Amniotic stem cell (primary cell): ENCODE results near the gene CLDN6.

Experiments
- DNase-seq: peaks from one replicate; lab custom pipeline; 2025; lab: John Stamatoyannopoulos, UW

Gene CLDN6

DNA sequence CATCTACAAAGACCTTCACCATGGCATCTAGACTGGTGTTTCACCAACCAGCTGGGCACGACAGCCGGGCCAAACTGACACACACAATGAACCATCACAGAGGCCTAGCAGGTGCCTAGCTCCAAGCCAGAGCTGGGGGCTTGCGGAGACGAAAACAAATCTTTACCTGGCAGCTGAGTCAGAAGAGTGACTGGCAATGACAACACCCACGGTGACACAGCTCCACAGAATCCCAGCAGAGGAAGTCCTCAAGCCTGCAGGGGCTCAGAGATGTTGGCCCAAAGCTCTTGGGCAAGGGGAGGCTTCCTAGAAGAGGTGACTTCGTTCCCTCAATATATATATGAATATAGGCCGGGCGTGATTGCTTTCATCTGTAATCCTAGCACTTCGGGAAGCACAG, 33.5 kb upstream of the CLDN6 start:
- no peak for DNase-seq

DNA sequence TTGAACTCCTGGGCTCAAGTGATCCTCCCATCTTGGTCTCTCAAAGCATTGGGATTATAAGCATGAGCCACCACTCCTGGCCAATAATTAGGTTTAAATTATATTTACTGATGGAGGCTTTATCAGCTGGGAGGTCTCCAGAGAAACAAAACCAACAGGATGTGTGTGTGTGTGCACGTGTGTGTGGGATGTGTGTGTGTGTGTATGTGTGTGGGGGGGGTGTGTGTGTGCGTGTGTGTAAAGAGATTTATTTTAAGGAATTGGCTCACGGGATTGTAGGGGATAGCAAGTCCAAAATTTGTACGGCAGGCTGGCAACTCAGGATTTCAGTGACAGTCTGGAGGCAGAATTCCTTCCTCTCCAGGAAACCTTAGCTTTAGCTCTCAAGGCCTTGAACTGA, 33.0 kb upstream of the CLDN6 start:
- no peak for DNase-seq

DNA sequence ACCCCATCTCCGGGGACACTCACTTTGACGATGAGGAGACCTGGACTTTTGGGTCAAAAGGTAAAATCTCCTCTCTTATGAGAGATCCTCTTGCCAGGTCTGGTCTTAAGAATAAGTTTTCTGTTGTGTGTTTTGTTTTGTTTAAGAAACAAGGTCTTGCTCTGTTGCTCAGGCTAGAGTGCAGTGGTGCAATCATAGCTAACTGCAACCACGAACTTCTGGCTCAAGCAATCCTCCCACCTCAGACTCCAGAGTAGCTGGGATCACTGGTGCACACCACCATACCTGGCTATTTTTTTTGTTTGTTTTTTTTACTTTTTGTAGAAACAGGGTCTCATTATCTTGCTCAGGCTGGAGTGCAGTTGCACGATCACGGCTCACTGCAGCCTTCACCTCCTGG, 32.5 kb upstream of the CLDN6 start:
- DNase-seq = no peak

DNA sequence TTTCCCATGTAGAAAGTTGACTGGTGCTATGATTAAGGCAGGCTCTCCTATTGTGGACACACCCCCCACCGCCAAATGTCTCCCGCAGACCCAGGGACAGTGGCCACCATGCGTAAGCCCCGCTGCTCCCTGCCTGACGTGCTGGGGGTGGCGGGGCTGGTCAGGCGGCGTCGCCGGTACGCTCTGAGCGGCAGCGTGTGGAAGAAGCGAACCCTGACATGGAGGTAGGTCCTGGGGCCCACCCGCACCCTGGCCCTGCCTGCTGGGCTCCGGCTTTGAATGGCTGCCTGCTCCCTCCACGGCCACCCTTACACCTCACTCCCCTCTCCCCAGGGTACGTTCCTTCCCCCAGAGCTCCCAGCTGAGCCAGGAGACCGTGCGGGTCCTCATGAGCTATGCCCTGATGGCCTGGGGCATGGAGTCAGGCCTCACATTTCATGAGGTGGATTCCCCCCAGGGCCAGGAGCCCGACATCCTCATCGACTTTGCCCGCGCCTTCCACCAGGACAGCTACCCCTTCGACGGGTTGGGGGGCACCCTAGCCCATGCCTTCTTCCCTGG, 32.0 kb upstream of the CLDN6 start:
- DNase-seq = no peak

DNA sequence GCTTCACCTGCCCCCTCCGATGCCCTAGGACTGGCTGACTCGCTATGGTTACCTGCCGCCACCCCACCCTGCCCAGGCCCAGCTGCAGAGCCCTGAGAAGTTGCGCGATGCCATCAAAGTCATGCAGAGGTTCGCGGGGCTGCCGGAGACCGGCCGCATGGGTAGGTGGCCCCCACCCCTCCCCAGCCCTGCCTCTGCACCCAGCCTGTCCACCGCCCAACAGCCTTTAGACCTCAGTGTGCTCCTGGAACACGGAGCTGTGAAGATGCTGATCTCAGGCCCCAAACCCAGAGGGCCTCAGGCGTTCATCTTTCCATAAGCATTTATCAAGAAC, 29.4 kb upstream of the CLDN6 start:
- no peak for DNase-seq

DNA sequence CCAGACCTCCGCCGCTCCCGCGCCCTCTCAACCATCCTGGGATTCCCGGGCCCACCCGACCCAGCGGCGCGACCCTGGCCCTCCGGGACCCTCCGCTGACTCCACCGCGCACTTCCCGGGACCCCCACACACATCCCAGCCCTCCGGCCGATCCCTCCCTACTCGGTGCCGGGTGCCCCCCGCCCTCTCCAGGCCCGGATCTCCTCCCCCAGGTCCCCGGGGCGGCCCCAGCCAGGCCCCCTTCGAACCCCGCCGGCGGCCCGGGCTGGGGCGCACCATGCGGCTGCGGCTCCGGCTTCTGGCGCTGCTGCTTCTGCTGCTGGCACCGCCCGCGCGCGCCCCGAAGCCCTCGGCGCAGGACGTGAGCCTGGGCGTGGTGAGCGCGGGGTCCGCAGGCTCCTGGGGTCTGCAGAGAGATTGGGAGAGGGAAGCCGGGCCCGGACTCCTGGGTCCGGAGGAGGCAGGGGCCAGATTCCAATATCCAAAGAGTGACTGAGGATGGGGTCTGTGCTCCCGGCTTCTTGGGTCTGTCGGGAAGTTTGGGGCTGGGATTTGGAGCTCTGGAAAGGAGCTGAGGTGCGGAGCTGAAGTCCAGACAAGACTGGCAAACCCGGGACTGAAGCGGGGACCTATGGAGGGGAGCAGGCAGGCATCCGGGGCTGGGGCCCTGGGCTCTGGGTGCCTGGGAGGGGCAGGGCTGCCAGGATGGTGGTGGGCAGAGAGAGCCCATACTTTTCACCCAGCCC, 28.8 kb upstream of the CLDN6 start:
- no peak for DNase-seq

DNA sequence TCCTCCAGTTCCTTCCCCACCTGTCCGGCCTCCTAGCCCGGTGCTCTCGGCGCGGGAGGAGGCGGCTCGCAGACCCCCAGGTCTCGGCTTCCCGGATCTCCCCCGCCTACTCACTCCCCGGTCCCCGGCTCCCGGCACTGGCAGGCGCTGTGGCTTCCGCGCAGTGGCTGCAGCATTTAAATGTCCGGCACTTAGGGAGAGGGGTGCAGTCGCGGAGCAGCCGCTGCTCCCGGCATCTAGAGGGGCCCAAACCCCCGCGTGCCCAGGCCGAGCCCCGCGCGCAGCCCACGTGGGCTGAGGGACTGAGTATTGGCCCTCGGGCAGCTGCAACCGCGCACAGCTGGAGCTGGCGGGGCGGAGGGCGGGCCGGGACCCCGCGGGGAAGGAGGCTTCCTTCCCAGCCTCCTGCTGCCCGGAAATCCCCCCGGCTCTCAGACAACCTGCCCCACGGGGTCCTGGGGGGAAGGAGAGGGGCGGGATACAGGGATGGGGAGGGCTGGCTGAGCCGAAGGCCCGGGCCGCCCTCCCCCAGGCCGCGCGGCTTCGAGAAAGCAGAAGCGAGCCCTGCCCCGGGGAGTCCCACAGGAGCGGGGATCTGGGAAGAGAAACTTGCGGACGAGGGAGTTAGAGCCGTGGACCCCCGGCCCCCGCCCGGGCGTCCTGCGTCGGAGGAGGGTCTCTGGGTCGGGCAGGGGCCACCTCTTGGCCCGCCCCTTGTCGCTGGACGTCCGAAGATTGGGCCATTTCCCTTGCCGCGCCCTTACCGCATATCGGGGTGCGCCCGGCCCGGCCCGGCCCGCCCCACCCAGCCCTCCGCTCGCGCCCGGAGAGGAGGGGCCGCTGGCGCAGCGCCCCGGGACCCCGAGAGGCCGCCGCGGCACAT, 28.0 kb upstream of the CLDN6 start, which contains the start of gene MMP25:
TSS of gene MMP25 (plus strand) at position 804 of the 883 bp plus-strand sequence. CDS start 357 bp downstream, outside the sequence.
- no peak for DNase-seq

DNA sequence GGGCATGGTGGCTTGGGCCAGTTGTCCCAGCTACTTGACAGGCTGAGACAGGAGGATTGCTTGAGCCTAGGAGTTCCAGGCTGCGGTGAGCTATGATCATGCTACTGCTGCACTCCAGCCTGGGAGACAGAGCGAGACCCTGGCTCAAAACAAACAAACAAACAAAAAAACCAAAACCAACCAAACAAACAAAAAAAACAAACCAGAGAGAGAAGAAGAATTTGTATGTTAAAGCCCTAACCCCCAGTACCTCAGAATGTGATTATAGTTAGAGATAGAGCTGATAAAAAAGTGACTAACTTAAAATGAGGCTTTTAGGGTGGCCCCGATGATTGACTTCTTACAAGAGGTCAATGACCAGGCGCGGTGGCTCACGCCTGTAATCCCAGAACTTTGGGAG, 26.7 kb upstream of the CLDN6 start:
- no peak for DNase-seq

DNA sequence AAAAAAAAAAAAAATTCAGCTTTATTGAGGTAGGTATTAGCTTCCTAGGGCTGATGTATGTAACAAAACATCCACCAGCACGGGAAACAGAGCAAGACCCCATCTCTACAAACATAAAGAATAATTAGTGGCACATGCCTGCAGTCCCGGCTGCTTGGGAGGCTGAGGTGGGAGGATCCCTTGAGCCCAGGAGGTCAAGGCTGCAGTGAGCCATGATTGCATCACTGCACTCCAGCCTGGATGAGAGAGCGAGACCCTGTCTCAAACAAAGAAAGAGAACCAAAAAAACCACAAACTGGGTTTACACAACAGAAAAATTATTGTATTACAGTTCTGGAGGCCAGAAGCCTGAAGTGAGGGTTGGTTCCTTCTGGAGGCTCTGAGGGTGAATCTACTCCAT, 24.4 kb upstream of the CLDN6 start:
- no peak for DNase-seq

DNA sequence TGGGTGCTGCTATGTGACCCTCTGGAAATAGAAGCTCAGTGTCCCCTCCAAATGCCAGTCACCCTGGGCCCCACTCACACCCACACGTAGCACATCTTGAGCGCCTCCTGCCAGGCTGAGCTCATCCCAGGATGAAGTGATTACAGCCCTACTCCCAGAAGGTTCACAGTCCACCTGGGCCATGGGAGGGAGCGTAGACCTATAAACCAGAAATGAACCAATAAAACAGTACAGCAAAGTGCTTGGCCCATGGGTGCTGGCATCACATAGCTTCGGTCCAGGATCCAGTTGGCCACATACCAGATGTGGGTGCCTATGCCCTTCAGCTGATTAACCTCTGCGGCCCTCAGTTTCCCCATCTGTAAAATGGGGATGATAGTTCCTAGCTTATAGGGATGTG, 20.9 kb upstream of the CLDN6 start:
- DNase-seq = no peak

DNA sequence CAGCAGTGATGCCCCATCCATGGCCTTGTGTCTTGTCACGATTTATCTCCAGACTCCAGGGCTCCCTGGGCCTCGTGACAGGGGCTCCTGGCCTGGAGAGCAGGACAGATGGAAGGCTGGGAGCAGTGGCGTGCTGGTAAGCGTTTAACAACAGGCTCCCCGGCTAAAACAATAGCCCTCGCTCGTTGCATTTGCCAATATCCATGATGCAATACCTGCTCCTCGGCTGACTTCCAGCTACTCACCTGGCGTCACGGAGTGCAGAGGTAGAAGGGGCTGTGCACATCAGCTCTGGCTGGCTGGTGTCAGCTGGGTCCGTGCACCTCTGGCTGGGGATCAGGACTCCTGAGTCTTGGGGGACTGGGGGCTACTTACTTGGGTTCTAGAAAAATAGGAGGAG, 20.3 kb upstream of the CLDN6 start:
- no peak for DNase-seq

DNA sequence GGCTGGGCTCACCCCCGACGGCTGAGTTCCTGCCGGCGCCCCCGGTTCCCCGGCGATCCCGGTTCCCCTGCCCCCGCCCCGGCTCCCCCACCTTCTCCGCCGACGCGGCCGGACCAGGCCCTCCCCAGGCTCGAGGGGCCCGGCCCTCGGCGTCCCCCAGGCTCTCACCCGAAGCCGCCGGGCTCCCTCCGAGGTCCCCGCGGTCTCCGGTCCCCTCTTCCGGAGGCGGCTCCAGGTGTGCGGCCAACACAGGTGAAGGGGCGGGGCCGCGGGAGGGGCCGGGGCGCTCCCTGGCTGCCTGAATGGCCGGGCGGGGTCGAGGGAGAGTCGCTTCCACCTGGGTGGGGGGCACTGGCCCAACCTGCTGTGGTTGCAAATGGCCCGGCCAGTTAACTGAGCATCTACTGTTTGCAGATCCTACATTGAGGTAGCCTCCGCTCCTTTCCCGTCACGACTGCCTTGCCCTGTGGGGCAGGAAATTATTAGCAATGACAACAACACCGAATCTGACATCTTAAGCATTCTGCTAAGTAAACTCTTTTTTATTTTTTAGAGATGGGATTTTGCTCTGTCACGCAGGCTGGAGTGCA, 18.8 kb upstream of the CLDN6 start, which contains the start of gene BICDL2:
TSS of gene BICDL2 (minus strand) at position 219 of the 590 bp plus-strand sequence. CDS start 1,448 bp downstream, outside the sequence.
- DNase-seq = no peak

DNA sequence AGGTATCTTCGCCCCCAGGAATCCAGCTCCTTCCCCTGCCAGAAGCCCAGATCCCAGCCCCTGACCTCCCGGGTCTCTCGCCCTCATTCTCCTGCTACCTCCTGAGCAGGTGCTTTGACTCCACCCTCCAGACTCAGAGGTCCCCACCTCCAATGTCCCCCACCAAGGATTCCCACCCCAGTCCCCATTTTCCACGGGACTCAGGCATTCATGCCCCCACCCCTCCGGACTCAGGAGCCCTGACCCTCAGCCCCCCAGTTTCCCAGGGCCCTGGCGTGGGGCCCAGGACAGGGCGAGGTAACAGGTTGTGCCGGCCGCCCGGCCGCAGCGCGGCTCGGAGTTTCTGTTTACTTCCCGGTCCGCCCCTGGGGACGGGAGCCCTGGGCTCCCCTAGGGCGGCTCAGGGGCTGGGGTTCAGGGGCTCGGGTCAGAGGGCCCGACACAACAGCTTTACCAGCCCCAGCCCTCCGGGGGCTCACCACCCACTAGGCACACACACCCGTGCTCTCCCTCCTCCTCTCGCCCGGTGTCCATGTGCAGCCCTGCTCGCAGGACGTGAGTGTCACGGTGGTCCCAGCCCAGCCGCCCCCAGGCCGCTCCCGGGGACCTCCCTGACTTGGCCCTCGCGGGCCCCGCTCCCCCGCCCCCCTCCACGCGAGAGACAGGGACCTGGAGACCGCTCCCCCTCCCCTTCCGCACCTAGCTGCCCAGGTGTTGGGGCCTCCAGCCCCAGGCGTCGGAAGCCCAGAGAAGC, 18.2 kb upstream of the CLDN6 start:
- DNase-seq = no peak

DNA sequence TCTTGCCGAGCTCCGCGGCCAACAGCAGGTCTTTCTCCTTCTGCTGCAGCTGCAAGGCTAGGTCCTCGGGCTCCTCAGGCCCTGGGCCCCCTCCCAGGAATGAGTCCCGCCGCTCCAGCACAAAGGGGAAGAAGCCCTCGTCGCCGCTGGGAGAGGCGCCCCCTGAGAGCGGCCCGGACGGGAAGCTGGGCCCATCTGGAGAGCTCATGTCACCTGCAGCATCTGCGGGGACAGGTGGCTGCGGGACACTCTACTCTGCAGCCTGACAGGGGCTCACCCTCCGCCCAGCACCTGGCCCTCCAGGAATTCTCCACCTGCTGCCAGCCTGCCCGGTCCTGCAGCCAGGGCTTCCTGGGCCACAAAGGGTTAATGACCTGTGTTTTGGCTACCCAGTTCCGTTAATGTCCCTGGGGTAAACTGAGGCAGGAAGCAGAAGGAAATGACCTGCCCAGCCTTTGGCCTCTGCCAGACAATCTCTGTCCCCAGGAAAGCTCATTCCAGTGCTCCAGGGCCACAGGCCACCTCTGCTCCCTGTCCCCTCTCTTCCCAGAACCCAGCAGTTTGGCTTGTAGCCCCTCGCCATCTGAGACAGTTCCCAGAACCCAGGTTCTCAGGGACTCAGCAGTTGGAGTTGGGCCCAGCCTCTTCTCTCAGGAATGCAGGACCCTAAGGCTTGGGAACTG, 17.4 kb upstream of the CLDN6 start:
- DNase-seq = no peak

DNA sequence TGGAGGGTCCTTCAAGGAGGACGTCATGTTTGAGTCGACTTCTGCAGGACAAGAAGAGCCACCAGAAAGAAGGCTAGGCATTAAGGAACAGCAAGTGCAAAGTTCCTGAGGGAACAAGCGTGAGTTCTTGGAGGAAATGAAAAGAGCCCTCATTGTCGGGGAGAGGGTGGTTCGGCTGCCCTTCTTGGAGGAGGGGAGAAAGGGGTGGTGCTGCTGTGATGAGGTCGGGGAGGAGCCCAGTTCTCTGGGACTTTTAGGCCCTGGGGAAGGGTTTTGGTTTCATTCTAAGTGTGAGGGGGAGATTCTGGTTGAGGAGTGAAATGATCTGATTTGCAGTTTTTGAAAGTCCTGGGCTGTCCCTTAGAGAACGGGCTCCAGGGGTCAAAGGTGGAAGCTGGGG, 14.6 kb upstream of the CLDN6 start:
- no peak for DNase-seq

DNA sequence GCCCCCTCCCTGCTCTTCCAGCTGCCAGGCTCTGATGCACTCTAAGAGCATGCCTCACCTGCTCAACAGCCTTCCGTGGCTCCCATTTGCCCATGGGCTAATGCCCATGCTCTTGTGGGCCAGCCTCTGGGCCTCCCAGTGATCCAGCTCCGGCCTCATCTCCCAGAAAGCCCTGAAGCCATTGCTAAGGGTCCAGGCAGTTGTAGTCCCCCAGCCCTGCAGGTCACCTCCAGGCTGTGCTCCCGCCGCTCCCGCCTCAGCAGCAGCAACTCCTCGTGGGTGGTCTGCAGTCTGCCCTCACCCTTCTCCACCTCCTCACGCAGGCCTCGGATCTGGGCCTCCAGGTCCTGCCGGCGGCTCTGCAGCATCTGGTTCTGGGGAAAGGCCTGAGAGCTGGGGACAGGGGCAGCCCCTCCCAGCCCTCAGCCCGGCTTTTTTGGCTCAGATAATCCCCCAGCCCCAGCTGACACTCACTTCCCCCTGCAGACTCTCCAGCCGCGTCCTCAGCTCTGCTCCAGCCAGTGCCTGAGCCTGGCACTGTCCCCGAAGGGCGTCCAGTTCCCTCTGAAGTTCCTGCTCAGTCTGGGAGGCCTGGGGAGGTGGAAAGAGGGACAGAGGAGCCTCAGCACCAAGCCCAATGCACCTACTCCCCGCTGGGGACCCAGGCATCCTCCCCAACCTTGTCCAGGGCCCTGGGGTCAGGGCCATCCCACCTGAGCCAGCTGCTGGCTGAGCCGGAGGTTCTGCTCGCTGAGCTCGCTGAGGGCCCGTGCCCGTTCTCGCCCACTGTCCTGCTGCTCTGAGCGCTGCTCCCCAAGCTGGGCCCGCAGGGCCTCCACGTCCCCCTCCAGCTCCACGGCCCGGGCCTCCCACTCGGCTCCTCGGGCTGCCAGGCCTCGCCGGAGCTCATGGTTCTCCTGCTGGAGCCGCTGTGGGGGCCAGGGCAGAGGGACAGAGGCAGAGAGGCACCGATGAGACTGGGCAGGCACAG, 12.5 kb upstream of the CLDN6 start:
- DNase-seq = no peak

DNA sequence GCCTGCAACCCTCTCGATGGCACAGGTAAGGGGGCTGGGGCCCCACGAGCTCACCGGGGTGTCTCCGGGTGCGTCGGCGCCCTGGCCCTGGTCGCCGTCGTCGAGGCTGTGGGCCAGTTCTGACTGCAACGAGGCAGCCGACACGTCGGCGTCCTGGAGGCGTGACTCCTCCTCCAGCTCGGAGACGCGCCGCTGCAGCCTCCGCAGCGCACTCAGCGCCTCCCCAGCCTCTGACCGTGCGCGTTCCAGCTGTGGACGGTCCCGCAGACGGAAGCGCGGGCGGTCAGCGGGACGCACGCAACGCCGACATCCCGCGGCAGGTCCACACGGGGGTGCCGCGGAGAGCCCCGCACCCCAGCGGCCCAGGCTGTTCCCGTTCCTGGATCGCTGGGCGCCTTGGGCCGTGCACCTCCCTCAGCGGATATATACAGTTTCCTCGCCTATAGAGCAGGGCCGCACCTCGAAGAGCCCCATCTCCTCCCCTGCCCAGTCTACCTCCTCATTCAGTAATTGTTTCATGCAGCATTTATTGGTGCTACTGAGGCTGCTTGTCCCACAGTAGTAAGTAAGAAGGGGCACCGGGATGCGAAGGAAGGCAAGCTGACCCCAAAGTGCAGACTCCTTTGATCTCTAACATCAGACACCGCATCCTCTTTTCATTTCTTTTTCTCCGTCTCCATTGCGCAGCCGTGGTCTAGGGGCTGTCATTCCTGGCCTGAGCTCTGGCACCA, 11.7 kb upstream of the CLDN6 start:
- DNase-seq = no peak

DNA sequence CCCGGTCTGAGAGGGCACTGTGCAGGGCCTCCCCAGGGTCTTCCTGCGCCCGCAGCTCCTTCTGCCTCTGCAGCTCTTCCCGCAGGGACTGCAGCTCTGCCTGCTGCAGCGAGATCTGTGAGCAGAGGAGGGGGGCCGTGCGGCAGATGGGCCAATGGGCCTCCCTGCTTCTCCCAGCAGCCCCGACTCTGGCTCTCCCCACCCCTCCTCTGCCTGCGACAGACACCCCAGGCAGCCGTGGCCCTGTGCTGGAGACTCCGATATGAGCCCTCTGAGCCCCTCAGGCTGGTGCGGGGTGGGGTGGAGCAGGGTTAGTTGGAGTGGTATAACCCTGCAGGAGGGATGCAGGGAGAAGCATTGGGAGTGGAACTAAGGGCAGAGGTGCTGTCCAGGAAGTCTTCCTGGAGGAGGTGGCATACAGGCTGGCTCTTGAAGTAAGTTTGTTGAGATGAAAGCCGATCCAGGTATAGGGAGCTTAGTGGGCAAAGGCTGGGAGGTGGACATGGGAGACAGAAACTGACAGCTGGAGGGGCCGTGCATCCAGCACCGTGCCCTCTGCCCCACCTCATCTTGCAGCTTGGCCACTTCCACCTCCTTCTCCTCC, 10.8 kb upstream of the CLDN6 start:
- no peak for DNase-seq
